HEK293T (cell line): ENCODE data around the gene IFI30.

Source experiments
- BHLHE40 ChIP-seq: fragments of 450-650 bp; IDR thresholded peaks from 2 replicates; pipeline ENCODE4 v1.6.1; 2016; ENCODE audit warnings: mild to moderate bottlenecking, moderate library complexity, borderline replicate concordance
- CTBP1 ChIP-seq: fragments of 450-650 bp; IDR thresholded peaks from 2 replicates; pipeline ENCODE4 v1.6.1; 2016; ENCODE audit warnings: borderline replicate concordance
- ELF4 ChIP-seq: fragments of 450-650 bp; IDR thresholded peaks from 2 replicates; pipeline ENCODE4 v1.6.1; 2017; ENCODE audit warnings: antibody characterized with exemption
- FOXA1 ChIP-seq: fragments of 450-650 bp; IDR thresholded peaks from 2 replicates; pipeline ENCODE4 v1.6.1; 2016; ENCODE audit warnings: mild to moderate bottlenecking
- FOXK2 ChIP-seq: fragments of 450-650 bp; IDR thresholded peaks from 2 replicates; pipeline ENCODE4 v1.6.1; 2016; ENCODE audit warnings: mild to moderate bottlenecking
- FOXM1 ChIP-seq: fragments of 450-650 bp; IDR thresholded peaks from 2 replicates; pipeline ENCODE4 v1.6.1; 2017; ENCODE audit warnings: mild to moderate bottlenecking, borderline replicate concordance
- HDGF ChIP-seq: fragments of 450-650 bp; IDR thresholded peaks from 2 replicates; pipeline ENCODE4 v1.6.1; 2017; ENCODE audit warnings: antibody characterized with exemption, borderline replicate concordance
- NFRKB ChIP-seq: fragments of 450-650 bp; IDR thresholded peaks from 2 replicates; pipeline ENCODE4 v1.6.1; 2016; ENCODE audit warnings: mild to moderate bottlenecking, moderate library complexity
- SP1 ChIP-seq: fragments of 450-650 bp; IDR thresholded peaks from 2 replicates; pipeline ENCODE4 v1.6.1; 2017
- SUZ12 ChIP-seq: fragments of 450-650 bp; IDR thresholded peaks from 2 replicates; pipeline ENCODE4 v1.6.1; 2016; ENCODE audit warnings: mild to moderate bottlenecking
- TARDBP ChIP-seq: fragments of 450-650 bp; IDR thresholded peaks from 2 replicates; pipeline ENCODE4 v1.6.1; 2016
- ZNF384 ChIP-seq: fragments of 450-650 bp; IDR thresholded peaks from 2 replicates; pipeline ENCODE4 v1.6.1; 2016

DNA sequence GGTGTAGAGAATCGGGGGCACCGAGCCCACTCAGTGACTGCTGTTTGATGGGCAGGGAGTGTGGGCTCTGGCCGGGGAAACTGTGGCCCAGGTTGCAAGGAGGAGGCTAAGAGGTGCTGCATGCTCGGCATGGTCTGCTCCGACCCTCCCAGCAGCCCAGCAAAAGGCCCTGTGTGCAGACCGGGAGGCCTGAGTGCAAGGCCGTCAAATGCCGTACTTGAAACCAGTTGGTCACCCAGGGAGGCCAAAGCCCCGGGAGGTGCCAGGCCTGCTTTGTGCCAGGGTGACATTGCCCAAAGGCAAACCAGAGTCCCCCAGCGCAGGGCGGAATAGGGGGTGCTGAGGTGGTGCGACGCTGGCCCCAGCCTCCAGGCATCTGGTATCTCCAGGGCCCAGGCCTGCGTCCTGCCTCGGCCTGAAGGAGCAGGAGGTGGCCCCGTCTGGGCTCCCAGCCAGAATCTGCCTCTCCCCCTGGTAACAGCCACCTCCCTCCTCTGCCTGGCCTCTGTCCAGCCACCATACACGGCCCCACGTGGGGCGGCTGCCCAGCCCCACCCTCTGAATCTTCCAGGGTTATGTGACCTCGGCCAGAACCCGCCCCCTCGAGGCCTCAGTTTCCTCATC is 16.7 kb upstream of the IFI30 start:
- no peak for TF ChIP-seq FOXK2
- no peak for TF ChIP-seq SUZ12
- TF ChIP-seq CTBP1: no peak
- TF ChIP-seq NFRKB: no peak
- no peak for TF ChIP-seq ELF4
- no peak for TF ChIP-seq TARDBP
- no peak for TF ChIP-seq SP1
- TF ChIP-seq ZNF384: no peak
- no peak for TF ChIP-seq HDGF
- TF ChIP-seq FOXA1: no peak
- no peak for TF ChIP-seq FOXM1
- no peak for TF ChIP-seq BHLHE40
